SU-DHL-6 (cell line): ENCODE results near the gene IER3.

Experiments used
- CTCF ChIP-seq: fragments of 200-600 bp; sonication (generic); IDR thresholded peaks from one replicate; pipeline ENCODE4 v1.5.1; 2017; ENCODE audit warnings: antibody characterized with exemption, mild to moderate bottlenecking, low read length, moderate library complexity; ENCODE audit not compliant: insufficient read depth, poor library complexity, severe bottlenecking
- EZH2phosphoT487 ChIP-seq: fragments of 200-600 bp; sonication (generic), shearing (Covaris generic); conservative IDR thresholded peaks from 2 replicates; pipeline ENCODE4 v1.6.1; 2018; ENCODE audit warnings: mild to moderate bottlenecking, antibody characterized with exemption, low read length, moderate library complexity, mixed read lengths

- no peak for TF ChIP-seq CTCF
- TF ChIP-seq EZH2phosphoT487 = no peak
These were observed 43.6 kb upstream of the IER3 start for GRCh38 chr6:30787954-30788353.
